Panc1 (cell line): ENCODE results near the gene OMP.

Experiments
- REST ChIP-seq, 2 experiments: IDR thresholded peaks; 2 replicates each; pipeline ENCODE4 v1.6.1; 2011 to 2012; ENCODE audit warnings: low read depth in 2 of 2, control low read depth in 1 of 2, low read length in 1 of 2, mild to moderate bottlenecking in 1 of 2, moderate library complexity in 1 of 2; ENCODE audit not compliant: insufficient read depth in 1 of 2
- TCF7L2 ChIP-seq: IDR thresholded peaks from 2 replicates; pipeline ENCODE4 v1.6.1; 2011; ENCODE audit warnings: mild to moderate bottlenecking, low read depth, low read length, inconsistent platforms
- TF ChIP-seq, protein P1 (sequence below): fragments of 450-650 bp; IDR thresholded peaks from 2 replicates; pipeline ENCODE4 v1.5.1; 2017; ENCODE audit warnings: mild to moderate bottlenecking

DNA sequence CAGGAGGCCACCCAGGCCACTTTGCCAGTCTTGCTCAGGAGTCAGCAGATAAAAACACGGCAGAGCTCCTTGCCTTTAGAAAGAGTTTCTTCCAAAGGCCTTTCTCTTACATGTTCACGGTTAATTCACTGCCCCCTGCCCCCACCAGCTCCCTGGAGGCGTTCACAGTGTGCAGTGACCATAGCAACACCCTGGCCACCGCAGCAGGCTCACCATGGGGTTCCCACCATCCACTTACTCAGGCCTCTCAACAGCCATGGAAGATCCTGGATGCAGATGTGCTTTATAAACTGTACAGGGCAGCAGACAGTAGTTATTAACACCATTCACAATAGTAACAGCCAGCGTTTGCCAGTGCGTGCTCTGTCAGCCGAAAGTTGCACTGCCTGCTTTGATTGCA is 14.9 kb downstream of the OMP start:
- TF ChIP-seq, protein P1, sequence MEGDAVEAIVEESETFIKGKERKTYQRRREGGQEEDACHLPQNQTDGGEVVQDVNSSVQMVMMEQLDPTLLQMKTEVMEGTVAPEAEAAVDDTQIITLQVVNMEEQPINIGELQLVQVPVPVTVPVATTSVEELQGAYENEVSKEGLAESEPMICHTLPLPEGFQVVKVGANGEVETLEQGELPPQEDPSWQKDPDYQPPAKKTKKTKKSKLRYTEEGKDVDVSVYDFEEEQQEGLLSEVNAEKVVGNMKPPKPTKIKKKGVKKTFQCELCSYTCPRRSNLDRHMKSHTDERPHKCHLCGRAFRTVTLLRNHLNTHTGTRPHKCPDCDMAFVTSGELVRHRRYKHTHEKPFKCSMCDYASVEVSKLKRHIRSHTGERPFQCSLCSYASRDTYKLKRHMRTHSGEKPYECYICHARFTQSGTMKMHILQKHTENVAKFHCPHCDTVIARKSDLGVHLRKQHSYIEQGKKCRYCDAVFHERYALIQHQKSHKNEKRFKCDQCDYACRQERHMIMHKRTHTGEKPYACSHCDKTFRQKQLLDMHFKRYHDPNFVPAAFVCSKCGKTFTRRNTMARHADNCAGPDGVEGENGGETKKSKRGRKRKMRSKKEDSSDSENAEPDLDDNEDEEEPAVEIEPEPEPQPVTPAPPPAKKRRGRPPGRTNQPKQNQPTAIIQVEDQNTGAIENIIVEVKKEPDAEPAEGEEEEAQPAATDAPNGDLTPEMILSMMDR = no peak
- no peak for TF ChIP-seq TCF7L2
- no peak for TF ChIP-seq REST (IDR thresholded peaks at IDR 0.05; ENCODE audit: insufficient read depth in 1 of 2, low read depth in 2 of 2, low read length in 1 of 2)
